MM.1S (cell line): Measurements from ENCODE around the gene SYVN1.

Experiments used
- DNase-seq: peaks from one replicate; pipeline ENCODE4 v3.0.0-alpha.2; 2015
- H2AFZ ChIP-seq: fragments of 300-600 bp; sonication (generic); 2 replicates; pipeline ENCODE4 v1.6.0; 2016; ENCODE audit warnings: antibody characterized with exemption, low read length
- H3F3A ChIP-seq: fragments of 300-600 bp; sonication (generic); 2 replicates; pipeline ENCODE4 v1.6.1; 2016; ENCODE audit warnings: mild to moderate bottlenecking, antibody characterized with exemption, low read length, moderate library complexity, mixed read lengths; ENCODE audit not compliant: insufficient read depth
- H3K27ac ChIP-seq: fragments of 300-600 bp; sonication (generic); 2 replicates; pipeline ENCODE4 v1.5.1; 2016; ENCODE audit warnings: mild to moderate bottlenecking, low read length
- H3K27me3 ChIP-seq: fragments of 300-600 bp; sonication (generic); replicated peaks from 2 replicates; pipeline ENCODE4 v1.6.0; 2016; ENCODE audit warnings: low read length; ENCODE audit not compliant: insufficient read depth
- H3K36me3 ChIP-seq: fragments of 300-600 bp; sonication (generic); replicated peaks from 2 replicates; pipeline ENCODE4 v1.6.1; 2016; ENCODE audit warnings: mild to moderate bottlenecking, low read length, mixed read lengths; ENCODE audit not compliant: insufficient read depth
- H3K4me1 ChIP-seq: fragments of 300-600 bp; sonication (generic); 2 replicates; pipeline ENCODE4 v1.6.1; 2016; ENCODE audit warnings: low read length, mixed read lengths
- H3K4me2 ChIP-seq: fragments of 300-600 bp; sonication (generic); 2 replicates; pipeline ENCODE4 v1.6.0; 2016; ENCODE audit warnings: low read depth, low read length
- H3K4me3 ChIP-seq: fragments of 300-600 bp; sonication (generic); 2 replicates; pipeline ENCODE4 v1.5.1; 2016; ENCODE audit warnings: low read length, mixed read lengths
- H3K79me2 ChIP-seq: fragments of 300-600 bp; sonication (generic); 2 replicates; pipeline ENCODE4 v1.6.1; 2016; ENCODE audit warnings: mixed run types, low read length, mixed read lengths
- H3K9ac ChIP-seq: fragments of 300-600 bp; sonication (generic); 2 replicates; pipeline ENCODE4 v1.6.1; 2016; ENCODE audit warnings: low read length, mixed read lengths
- H3K9me2 ChIP-seq: fragments of 300-600 bp; sonication (generic); replicated peaks from 2 replicates; pipeline ENCODE4 v1.6.1; 2016; ENCODE audit warnings: mild to moderate bottlenecking, low read length, mixed read lengths; ENCODE audit not compliant: insufficient read depth
- H3K9me3 ChIP-seq: fragments of 300-600 bp; sonication (generic); replicated peaks from 2 replicates; pipeline ENCODE4 v1.6.1; 2016; ENCODE audit warnings: mild to moderate bottlenecking, low read length, mixed read lengths; ENCODE audit not compliant: insufficient read depth
- H4K20me1 ChIP-seq: fragments of 300-600 bp; sonication (generic); 2 replicates; pipeline ENCODE4 v1.6.1; 2016; ENCODE audit warnings: mild to moderate bottlenecking, low read length, moderate library complexity, mixed read lengths; ENCODE audit not compliant: insufficient read depth
- EZH2 ChIP-seq: fragments of 300-600 bp; sonication (generic); optimal IDR thresholded peaks from 2 replicates; pipeline ENCODE3; 2017; ENCODE audit warnings: low read depth, mild to moderate bottlenecking, antibody characterized with exemption, low read length, mixed read lengths
- EZH2phosphoT487 ChIP-seq: fragments of 300-600 bp; sonication (generic); IDR thresholded peaks from 2 replicates; pipeline ENCODE4 v1.6.1; 2018; ENCODE audit warnings: antibody characterized with exemption, low read length
- TF ChIP-seq, protein P1 (sequence below): fragments of 300-600 bp; sonication (generic); IDR thresholded peaks from 2 replicates; pipeline ENCODE4 v1.5.1; 2016; ENCODE audit warnings: antibody characterized with exemption, low read length, mixed read lengths

SYVN1 gene

DNA sequence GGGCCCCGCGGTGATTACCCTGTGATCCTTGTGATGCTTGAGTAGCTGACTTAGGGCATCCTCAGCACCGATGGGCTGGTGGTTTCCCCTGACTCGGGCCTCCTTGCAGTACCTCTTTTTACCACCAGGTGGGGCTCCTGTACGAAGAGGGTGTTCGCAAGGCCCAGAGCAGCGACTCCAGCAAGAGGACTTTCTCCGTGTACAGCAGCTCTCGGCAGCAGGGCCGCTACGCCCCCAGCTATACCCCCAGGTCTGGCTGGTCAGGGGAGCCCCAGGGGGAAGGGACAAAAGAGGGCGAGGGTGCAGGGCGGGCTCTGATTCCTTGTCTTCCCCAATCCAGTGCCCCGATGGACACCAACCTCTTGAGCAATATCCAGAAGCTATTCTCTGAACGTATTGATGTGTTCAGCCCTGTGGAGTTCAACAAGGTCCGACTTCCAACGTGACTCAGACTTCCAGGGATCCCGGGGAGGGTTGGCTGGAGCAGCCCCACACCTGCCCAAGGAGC lies 23.9 kb downstream of the SYVN1 start:
- H2AFZ ChIP-seq: no peak overlapping the region
- no peaks in the 10 kb centered on the region for H4K20me1 ChIP-seq
- H3K27me3 ChIP-seq: no peaks in the 10 kb centered on the region
- no peaks in the 10 kb centered on the region for H3K9me2 ChIP-seq
- no peak overlapping the region for H3K4me3 ChIP-seq
- H3K9me3 ChIP-seq: no peaks in the 10 kb centered on the region
- H3K27ac ChIP-seq: no peak overlapping the region
- no peaks in the 10 kb centered on the region for H3K36me3 ChIP-seq
- no peak for TF ChIP-seq EZH2phosphoT487
- TF ChIP-seq, protein P1, sequence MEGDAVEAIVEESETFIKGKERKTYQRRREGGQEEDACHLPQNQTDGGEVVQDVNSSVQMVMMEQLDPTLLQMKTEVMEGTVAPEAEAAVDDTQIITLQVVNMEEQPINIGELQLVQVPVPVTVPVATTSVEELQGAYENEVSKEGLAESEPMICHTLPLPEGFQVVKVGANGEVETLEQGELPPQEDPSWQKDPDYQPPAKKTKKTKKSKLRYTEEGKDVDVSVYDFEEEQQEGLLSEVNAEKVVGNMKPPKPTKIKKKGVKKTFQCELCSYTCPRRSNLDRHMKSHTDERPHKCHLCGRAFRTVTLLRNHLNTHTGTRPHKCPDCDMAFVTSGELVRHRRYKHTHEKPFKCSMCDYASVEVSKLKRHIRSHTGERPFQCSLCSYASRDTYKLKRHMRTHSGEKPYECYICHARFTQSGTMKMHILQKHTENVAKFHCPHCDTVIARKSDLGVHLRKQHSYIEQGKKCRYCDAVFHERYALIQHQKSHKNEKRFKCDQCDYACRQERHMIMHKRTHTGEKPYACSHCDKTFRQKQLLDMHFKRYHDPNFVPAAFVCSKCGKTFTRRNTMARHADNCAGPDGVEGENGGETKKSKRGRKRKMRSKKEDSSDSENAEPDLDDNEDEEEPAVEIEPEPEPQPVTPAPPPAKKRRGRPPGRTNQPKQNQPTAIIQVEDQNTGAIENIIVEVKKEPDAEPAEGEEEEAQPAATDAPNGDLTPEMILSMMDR: peak; percentile 98
- peaks cover 18% of the 10 kb centered on the region for H3K4me1 ChIP-seq
- H3K9ac ChIP-seq: peak overlapping the region; percentile 15; the same call in 1 of the 2 replicates
- H3K4me2 ChIP-seq: peak overlapping the region; percentile 54; the same call in 1 of the 2 replicates
- peaks cover 16% of the 10 kb centered on the region for H3K79me2 ChIP-seq
- H3F3A ChIP-seq: peaks cover 13% of the 10 kb centered on the region
- peak; percentile 89 for DNase-seq

DNA sequence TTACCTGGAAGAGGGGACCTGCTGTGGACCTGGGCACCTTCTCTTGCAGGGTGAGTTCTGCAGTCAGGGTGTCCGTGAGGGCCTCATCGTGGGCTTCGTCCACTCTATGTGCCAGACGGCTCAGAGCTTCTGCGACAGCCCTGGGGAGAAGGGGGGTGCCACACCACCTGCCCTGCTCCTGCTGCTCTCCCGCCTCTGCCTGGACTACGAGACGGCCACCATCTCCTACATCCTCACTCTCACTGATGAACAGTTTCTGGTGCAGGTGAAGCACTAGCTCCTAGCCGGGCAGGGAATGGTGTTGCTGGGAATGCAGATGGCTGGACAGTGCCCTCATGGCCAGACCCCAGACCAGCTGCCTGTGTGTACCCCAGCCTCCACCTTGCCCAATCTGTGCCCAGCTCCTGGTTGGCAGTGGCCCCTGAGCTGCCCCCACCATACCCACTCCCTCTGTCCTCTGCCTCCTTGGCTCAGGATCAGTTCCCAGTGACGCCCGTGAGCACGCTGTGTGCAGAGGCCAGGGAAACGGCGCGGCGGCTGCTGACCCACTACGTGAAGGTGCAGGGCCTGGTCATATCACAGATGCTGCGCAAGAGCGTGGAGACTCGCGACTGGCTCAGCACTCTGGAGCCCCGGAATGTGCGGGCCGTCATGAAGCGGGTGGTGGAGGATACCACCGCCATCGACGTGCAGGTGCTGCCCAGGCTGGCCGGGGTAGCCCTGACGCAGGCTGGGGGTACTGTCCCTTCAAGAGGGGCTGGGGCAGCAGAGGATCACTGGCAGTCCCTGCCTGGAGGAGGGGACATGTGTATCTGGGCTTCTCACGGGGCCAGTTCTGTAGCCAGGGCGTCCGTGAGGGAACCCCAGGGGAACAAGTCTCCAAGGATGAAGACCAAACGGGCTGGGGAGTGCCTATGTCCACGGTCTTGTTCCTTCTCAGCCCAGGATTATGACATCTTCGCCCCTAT lies 24.8 kb downstream of the SYVN1 start:
- peaks cover 13% of the 10 kb centered on the region for H3F3A ChIP-seq

DNA sequence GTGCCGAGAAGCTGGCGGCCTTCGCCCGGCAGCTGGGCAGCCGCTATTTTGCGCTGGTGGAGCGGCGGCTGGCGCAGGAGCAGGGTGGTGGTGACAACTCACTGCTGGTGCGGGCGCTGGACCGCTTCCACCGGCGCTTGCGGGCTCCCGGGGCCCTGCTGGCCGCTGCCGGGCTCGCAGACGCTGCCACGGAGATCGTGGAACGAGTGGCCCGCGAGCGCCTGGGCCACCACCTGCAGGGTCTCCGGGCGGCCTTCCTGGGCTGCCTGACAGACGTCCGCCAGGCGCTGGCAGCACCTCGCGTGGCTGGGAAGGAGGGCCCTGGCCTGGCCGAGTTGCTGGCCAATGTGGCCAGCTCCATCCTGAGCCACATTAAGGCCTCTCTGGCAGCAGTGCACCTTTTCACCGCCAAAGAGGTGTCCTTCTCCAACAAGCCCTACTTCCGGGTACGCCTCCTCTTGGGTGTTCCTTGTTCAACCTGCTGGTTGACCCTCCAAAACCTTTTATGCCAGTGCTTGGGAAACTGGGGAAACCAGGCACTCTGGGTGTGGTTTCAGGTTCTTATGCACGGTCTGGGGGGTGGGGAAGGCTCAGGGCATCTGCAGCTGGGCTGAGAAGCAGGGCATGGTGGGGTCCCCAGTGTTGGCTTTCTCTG lies 25.7 kb downstream of the SYVN1 start:
- no peak overlapping the region for H3K4me3 ChIP-seq
- H3F3A ChIP-seq: peaks cover 13% of the 10 kb centered on the region
- TF ChIP-seq EZH2phosphoT487: no peak
- TF ChIP-seq, protein P1: no peak
- TF ChIP-seq EZH2: no peak
- H3K27ac ChIP-seq: no peak overlapping the region
- no peaks in the 10 kb centered on the region for H3K36me3 ChIP-seq
- no peak overlapping the region for H2AFZ ChIP-seq
- no peaks in the 10 kb centered on the region for H3K27me3 ChIP-seq
- peaks cover 28% of the 10 kb centered on the region for H3K79me2 ChIP-seq
- no peaks in the 10 kb centered on the region for H3K9me3 ChIP-seq
- H3K9ac ChIP-seq: no peak overlapping the region
- no peak overlapping the region for H3K4me2 ChIP-seq
- H3K9me2 ChIP-seq: no peaks in the 10 kb centered on the region
- H4K20me1 ChIP-seq: no peaks in the 10 kb centered on the region
- peaks cover 18% of the 10 kb centered on the region for H3K4me1 ChIP-seq
- no peak for DNase-seq

More for the DNA sequence above, 24.8 kb downstream of the SYVN1 start:
- no peaks in the 10 kb centered on the region for H4K20me1 ChIP-seq
- H3K79me2 ChIP-seq: peaks cover 20% of the 10 kb centered on the region
- no peaks in the 10 kb centered on the region for H3K9me2 ChIP-seq
- H3K9me3 ChIP-seq: no peaks in the 10 kb centered on the region
- no peak overlapping the region for H3K4me3 ChIP-seq
- H3K27ac ChIP-seq: no peak overlapping the region
- H2AFZ ChIP-seq: no peak overlapping the region
- no peaks in the 10 kb centered on the region for H3K27me3 ChIP-seq
- no peaks in the 10 kb centered on the region for H3K36me3 ChIP-seq
- H3K4me1 ChIP-seq: peaks cover 18% of the 10 kb centered on the region
- no peak for TF ChIP-seq EZH2phosphoT487
- TF ChIP-seq, protein P1: no peak
- no peak overlapping the region for H3K9ac ChIP-seq
- DNase-seq: no peak
- H3K4me2 ChIP-seq: no peak overlapping the region
